ENCODE data around the gene PPP1R7. TPM values are rescaled to one million over a fixed set of nuclear protein-coding genes. Genes with fewer than 3 reads are reported as not detected.

The PPP1R7 gene
- total and polyA plus RNA-seq, 2 experiments from 2014 or later, result 44.0 to 98.4 TPM

DNA sequence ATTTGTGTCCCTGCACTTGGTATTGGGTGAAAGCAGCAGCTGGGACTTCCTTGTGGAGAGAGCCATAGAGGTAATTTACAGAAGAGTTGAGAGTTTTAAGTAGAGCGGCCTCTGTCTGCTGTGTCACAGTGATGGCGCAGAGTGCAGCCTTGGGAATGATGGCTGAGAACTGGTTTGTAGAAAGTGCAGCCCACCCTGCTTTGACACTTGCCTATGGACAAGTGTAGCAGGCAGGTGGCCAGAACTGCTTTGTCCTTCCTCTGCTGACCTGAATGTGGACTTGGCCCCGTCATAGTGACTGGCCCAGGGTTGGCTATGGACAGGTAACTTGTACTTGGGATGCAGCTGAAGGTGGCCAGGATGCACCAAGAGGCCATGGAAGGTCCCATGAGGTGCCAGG, 31.9 kb downstream of the PPP1R7 start:
- no peak for DNase-seq (ENCODE audit: low read depth in 1 of 2, low spot score in 1 of 2)
- H3K27me3 ChIP-seq, result no peaks in the 10 kb centered on the region
- peaks cover 7% of the 10 kb centered on the region for H3K4me1 ChIP-seq (ENCODE audit: low read depth)
- H3K9me3 ChIP-seq (ENCODE audit: low read depth), result no peaks in the 10 kb centered on the region
- H3K27ac ChIP-seq, result no peak overlapping the region
- TF ChIP-seq, protein P1, sequence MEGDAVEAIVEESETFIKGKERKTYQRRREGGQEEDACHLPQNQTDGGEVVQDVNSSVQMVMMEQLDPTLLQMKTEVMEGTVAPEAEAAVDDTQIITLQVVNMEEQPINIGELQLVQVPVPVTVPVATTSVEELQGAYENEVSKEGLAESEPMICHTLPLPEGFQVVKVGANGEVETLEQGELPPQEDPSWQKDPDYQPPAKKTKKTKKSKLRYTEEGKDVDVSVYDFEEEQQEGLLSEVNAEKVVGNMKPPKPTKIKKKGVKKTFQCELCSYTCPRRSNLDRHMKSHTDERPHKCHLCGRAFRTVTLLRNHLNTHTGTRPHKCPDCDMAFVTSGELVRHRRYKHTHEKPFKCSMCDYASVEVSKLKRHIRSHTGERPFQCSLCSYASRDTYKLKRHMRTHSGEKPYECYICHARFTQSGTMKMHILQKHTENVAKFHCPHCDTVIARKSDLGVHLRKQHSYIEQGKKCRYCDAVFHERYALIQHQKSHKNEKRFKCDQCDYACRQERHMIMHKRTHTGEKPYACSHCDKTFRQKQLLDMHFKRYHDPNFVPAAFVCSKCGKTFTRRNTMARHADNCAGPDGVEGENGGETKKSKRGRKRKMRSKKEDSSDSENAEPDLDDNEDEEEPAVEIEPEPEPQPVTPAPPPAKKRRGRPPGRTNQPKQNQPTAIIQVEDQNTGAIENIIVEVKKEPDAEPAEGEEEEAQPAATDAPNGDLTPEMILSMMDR (IDR thresholded peaks at IDR 0.05; ENCODE audit: low read depth, low read length), result no peak
- no peak overlapping the region for H3K4me3 ChIP-seq
- H3K36me3 ChIP-seq, result peaks cover 4% of the 10 kb centered on the region

DNA sequence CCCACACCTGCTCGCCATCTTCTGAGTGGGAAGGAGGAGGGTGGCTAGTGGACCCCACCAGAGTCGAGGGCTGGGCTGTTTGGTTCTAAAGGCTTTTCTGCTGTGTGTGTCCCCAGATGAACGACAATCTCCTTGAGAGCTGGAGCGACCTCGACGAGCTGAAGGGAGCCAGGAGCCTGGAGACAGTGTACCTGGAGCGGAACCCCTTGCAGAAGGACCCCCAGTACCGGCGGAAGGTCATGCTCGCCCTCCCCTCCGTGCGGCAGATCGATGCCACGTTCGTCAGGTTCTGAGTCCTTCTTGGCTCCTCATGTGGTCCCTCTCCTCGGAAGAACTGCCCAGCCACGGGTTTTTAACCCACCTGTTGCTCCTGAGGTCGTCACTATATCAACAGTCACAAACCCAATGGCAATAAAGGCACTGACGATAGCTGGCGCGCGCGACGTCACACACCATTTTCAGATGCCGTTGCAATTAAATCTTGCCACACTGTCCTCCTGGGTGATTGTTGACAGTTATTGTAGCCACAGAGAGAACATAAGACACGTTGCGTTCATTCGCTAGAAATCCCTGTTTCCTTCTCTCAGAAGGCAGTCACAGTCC, 32.4 kb downstream of the PPP1R7 start:
- H3K36me3 ChIP-seq, result peaks cover 4% of the 10 kb centered on the region
- no peaks in the 10 kb centered on the region for H3K9me3 ChIP-seq (ENCODE audit: low read depth)
- no peak for DNase-seq (ENCODE audit: low read depth in 1 of 2, low spot score in 1 of 2)
- no peak overlapping the region for H3K4me3 ChIP-seq
- TF ChIP-seq, protein P1 (IDR thresholded peaks at IDR 0.05; ENCODE audit: low read depth, low read length), result no peak
- H3K27ac ChIP-seq, result no peak overlapping the region
- H3K27me3 ChIP-seq, result no peaks in the 10 kb centered on the region
- H3K4me1 ChIP-seq (ENCODE audit: low read depth), result peaks cover 7% of the 10 kb centered on the region

DNA sequence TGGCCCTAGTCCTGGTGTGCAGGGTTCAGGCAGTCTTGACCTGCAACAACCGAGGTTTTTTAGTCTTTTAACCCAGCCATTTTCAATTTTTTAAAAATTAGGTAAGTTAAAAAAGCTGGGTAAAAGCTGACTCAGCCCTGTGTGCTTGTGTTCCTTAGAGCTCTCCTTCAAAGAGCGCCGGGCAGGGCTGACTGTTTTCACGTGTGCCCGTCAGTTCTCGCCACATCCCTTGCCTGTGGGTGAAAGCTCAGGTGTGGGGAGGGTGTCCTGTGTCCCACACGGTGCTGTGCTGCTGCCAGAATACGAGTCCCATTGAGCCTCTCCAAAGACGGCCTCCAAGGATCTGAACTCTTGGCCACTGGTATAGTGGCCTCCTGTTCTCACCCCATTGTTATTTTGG, 33.0 kb downstream of the PPP1R7 start:
- peaks cover 7% of the 10 kb centered on the region for H3K4me1 ChIP-seq (ENCODE audit: low read depth)
- H3K36me3 ChIP-seq, result peaks cover 4% of the 10 kb centered on the region
- H3K27ac ChIP-seq, result no peak overlapping the region
- H3K4me3 ChIP-seq, result no peak overlapping the region
- H3K9me3 ChIP-seq (ENCODE audit: low read depth), result no peaks in the 10 kb centered on the region
- no peaks in the 10 kb centered on the region for H3K27me3 ChIP-seq
- TF ChIP-seq, protein P1 (IDR thresholded peaks at IDR 0.05; ENCODE audit: low read depth, low read length), result no peak
- DNase-seq (ENCODE audit: low read depth in 1 of 2, low spot score in 1 of 2), result no peak

DNA sequence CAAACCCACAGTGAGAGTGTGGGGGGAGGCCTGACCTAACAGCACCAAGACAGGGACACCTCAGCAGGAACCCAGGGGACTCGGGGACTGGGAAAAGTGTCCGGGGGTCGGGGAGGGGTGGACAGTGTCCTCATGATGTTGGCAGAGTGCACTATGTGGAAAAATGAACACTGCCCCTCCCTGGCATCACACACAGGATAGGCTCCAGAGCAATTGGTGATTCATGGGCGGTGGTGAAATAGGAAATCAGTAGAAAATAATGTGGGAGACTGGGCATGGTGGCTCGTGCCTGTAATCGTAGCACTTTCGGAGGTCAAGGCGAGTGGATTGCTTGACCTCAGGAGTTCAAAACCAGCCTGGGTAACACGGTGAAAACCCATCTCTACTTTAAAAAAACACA, 34.6 kb downstream of the PPP1R7 start:
- Histone ChIP-seq H3K27me3 (no peaks in the 10 kb centered on the region), H3K9me3 (ENCODE audit: low read depth) (no peaks in the 10 kb centered on the region), H3K4me3 (no peak overlapping the region), H3K36me3 (peaks cover 4% of the 10 kb centered on the region), H3K4me1 (ENCODE audit: low read depth) (no peaks in the 10 kb centered on the region), H3K27ac (no peak overlapping the region)
- DNase-seq (ENCODE audit: low read depth in 1 of 2, low spot score in 1 of 2), result no peak
- TF ChIP-seq, protein P1 (IDR thresholded peaks at IDR 0.05; ENCODE audit: low read depth, low read length), result no peak

DNA sequence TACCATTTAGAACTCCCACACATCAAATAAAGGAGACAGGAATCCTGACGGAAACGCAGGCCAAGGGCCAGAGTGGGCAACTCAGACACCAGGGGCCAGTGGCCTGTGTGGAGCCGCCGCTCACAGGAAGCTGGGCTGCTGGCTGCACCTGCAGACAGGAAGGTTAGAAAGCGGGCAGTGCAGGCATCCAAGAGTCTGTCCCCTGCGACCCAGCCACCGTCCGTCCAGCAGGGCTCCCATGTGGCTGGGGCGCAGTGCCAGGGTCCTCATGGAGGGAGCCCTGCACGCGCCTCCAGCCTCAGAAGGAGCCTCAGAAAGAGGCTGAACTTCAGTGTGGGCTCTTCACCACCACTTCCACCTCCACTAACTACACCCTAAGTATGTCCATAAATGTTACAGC, 35.7 kb downstream of the PPP1R7 start:
- no peaks in the 10 kb centered on the region for H3K27me3 ChIP-seq
- no peaks in the 10 kb centered on the region for H3K4me1 ChIP-seq (ENCODE audit: low read depth)
- no peak overlapping the region for H3K27ac ChIP-seq
- H3K4me3 ChIP-seq, result no peak overlapping the region
- TF ChIP-seq, protein P1 (IDR thresholded peaks at IDR 0.05; ENCODE audit: low read depth, low read length), result no peak
- no peaks in the 10 kb centered on the region for H3K9me3 ChIP-seq (ENCODE audit: low read depth)
- H3K36me3 ChIP-seq, result peaks cover 4% of the 10 kb centered on the region
- no peak for DNase-seq (ENCODE audit: low read depth in 1 of 2, low spot score in 1 of 2)

Data from cardiac muscle cell (in vitro differentiated cells and primary cell).